NCI-H510A (cell line): ENCODE measurements around the gene DHRS9.
"Not testable (repeated sequence)": the region's sequence is repeated elsewhere in the genome, so short reads cannot be mapped to it uniquely, and the experiment has no call there.

Experiments used
- DNase-seq: peaks from one replicate; lab custom pipeline; 2025; lab: John Stamatoyannopoulos, UW

Gene DHRS9

DNA sequence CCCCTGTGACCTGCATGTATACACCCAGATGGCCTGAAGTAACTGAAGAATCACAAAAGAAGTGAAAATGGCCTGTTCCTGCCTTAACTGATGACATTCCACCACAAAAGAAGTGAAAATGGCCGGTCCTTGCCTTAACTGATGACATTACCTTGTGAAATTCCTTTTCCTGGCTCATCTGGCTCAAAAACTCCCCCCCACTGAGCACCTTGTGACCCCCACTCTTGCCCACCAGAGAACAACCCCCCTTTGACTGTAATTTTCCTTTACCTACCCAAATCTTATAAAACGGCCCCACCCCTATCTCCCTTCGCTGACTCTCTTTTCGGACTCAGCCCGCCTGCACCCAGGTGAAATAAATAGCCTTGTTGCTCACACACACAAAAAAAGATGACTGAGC, 67.1 kb downstream of the DHRS9 start:
- DNase-seq = not testable (repeated sequence)

DNA sequence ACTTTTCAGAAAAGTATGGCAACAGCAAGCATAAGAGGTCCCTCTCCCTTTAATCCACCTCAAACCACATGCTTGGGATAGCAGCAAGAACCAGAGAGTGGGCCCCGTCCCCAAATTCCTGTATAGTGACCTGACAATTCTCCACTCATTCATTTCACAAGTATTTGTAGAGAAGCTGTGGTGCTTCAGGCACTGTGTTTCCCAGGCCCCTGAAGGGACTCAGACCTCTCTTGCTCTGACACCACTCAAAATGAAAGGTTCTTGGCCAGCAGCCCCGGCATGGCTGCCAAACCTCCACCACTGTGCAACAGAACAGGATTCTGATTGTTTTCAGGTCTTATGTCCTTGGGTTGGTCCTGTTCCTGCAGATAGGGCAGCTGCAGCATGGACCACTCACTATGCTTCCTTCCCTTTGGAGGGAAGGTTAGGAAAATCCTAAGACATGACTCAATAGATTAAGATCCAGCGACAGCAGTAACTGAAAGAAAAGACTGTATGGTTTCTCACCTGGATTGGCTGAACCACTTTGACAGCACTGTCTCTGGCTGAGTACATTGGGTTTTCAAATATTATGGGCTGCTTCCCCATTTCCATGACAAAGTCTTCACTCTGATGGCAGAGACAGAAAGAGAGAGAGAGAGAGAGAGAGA, 67.6 kb downstream of the DHRS9 start:
- DNase-seq = no peak

DNA sequence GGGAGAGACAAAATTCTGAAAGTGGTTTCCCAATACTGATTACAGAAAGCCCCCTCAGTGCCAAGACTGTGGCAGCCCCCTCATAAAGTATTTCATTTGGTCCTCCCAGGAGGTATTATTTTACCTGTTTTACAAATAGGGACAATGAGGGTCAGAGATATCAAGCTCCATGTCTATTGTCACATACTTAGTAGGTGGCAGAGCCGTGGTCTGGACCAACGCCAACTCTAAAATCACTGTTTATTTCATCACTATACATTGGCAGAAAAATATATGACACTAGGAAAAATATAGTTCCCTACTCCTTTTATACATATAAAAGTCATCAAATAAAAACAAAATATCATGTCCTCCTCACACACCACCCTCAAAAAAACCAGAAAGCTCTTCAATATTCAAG, 68.6 kb downstream of the DHRS9 start:
- no peak for DNase-seq

DNA sequence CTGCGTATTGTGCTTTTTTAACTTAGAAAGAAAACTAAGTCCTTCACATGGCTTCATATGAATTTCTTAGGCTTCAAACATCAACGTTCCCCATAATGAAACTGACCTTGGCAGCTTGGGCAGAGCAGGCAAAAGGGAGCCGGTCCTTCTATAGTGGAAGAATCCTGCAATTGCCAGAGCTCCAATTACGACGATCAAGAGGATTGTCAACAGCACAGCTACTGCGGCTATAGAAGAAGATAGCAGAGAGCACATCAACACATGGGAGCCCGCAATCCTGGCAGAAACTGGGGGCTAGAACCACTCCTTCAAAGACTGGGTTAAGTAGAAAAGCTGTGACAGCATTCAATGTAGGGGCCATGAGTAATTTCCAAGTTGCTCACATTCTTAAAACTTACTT, 69.8 kb downstream of the DHRS9 start:
- no peak for DNase-seq

DNA sequence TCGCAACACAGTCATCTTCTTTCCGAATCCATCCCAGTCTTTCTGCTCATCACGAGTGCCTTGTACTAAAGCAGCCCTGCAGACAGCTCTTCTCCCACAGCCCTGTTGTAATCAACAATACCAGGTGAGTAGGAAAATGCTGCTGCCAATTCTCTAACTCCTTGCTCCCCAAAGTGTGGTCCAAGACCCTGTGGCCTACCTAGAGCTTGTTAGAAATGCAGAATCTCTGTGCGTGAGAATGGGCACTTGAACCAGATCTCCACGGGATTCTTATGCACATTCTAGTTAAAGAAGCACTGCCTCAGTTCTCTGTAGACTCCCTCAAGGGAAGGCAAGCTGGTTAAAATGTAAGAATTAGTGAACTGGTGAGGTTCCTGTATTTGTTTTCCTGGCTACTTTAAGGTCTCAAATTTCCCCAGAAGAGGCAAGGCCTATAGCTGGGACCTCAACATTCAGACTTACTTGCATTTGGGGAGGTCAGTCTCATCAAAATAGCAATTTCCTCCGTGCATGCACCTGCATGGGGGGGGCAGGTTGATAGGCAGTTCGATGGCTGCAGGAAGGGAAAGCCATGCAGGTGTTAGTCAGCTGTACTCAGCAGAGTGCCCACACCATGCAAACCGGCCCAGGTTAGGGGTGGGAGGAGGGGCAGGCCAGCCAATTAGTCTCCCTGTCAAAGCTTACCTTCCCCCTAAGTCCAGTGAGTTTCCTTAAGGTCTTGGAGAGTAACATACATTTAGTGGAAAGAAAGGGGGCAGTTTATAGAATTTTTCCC, 70.8 kb downstream of the DHRS9 start:
- no peak for DNase-seq

DNA sequence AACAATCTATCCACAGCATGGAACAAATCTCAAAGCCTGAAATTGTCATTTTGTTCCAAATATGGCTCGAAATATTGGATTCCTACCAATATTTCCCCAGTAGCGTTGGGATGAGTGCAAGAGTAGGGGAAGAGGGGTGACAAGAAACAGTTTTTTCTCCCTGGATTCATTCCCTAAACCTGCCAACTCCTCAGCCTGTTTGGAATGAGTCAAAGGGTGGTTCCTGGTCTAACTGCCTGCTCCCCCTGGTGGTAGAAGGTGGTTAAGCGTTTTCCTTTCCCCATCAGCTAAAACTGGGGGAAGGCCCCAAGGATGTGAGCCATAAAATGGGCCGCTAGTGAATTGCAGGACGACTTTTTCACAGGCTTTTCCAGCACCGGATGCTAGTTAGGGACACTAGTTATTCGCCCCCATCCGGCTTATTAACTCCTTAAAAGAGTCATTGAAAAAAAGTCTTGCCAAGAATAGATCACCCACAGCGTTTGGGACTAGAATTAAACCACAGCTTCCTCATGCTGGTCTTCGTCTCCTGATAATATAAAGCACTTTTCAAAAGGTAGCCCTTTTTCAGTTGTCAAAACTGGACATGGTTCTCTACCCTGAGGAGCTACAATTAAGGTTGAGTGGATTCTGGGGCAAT, 72.5 kb downstream of the DHRS9 start:
- DNase-seq = no peak

DNA sequence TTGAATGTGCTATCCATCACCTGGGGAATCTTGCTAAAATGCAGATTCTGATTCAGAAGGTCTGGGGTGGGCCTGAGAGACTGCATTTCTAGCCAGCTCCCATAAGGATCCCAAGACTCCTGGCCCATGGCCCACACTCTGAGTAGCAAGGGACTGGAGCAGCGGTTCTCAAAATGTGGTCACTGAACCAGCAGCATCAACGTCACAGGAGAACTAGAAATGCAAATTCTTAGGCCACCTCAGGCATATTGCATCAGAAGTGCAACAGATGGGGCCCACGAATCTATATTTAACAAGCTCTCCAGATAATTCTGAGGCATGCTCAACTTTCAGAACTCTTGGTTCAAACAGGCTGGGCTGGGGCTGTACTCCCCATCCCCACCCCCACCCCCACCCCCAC, 74.6 kb downstream of the DHRS9 start:
- DNase-seq = no peak
